BJ (cell line): ENCODE data around the gene PPP4R1. TPM values are rescaled to one million over a fixed set of nuclear protein-coding genes. Genes with fewer than 3 reads are reported as not detected.

ENCODE experiments used
- CTCF ChIA-PET: fragments of 350-600 bp; formaldehyde crosslinking; extraction: SDS; loops from one replicate; lab custom pipeline; 2021; ENCODE audit warnings: antibody characterized with exemption, inconsistent platforms; lab: Yijun Ruan, JAX
- POLR2A ChIA-PET: fragments of 300-600 bp; sonication (Branson Sonifier 250); formaldehyde crosslinking; extraction: SDS; loops from one replicate; lab custom pipeline; 2021; ENCODE audit warnings: antibody characterized with exemption; lab: Charles Lee
- DNase-seq: peaks from one replicate; pipeline ENCODE4 v3.0.0-alpha.2; 2011; ENCODE audit warnings: low read depth
- H3K27me3 ChIP-seq: 2 replicates; pipeline ENCODE4 v1.6.0; 2011; ENCODE audit warnings: low read length; ENCODE audit not compliant: control insufficient read depth, insufficient read depth
- H3K36me3 ChIP-seq: 2 replicates; pipeline ENCODE4 v1.5.1; 2011; ENCODE audit warnings: low read length; ENCODE audit not compliant: control insufficient read depth, insufficient read depth
- H3K4me3 ChIP-seq: 2 replicates; pipeline ENCODE4 v1.5.1; 2011; ENCODE audit warnings: low read depth, mild to moderate bottlenecking, control low read depth, low read length
- polyA plus RNA-seq: library from polyadenylated mRNA; depleted of rRNA; stranded (reverse); fragments of >200 nt; gene quantifications from 2 replicates; pipeline ENCODE4 v1.2.3, GENCODE V29; 2011
- TF ChIP-seq, protein P1 (sequence below): IDR thresholded peaks from 2 replicates; pipeline ENCODE4 v1.5.1; 2011; ENCODE audit warnings: low read depth, mild to moderate bottlenecking, control low read depth, inconsistent platforms, low read length, moderate library complexity; ENCODE audit not compliant: insufficient read depth

PPP4R1 gene
- polyA plus RNA-seq, 1 experiment = 135 TPM

GRCh38 chr18:9552616-9553015, 61.7 kb downstream of the PPP4R1 start:
- Histone ChIP-seq H3K27me3 (no peaks in the 10 kb centered on the region), H3K36me3 (peaks cover 26% of the 10 kb centered on the region), H3K4me3 (no peak overlapping the region)
- CTCF ChIA-PET = interaction anchor here (0.7 to 1.4 kb wide), 4 partner anchors 8 to 438 kb away, joined by 3 to 4 read pairs (median 3); no protein-coding TSS in a partner anchor
- POLR2A ChIA-PET = no interaction called here
- TF ChIP-seq, protein P1, sequence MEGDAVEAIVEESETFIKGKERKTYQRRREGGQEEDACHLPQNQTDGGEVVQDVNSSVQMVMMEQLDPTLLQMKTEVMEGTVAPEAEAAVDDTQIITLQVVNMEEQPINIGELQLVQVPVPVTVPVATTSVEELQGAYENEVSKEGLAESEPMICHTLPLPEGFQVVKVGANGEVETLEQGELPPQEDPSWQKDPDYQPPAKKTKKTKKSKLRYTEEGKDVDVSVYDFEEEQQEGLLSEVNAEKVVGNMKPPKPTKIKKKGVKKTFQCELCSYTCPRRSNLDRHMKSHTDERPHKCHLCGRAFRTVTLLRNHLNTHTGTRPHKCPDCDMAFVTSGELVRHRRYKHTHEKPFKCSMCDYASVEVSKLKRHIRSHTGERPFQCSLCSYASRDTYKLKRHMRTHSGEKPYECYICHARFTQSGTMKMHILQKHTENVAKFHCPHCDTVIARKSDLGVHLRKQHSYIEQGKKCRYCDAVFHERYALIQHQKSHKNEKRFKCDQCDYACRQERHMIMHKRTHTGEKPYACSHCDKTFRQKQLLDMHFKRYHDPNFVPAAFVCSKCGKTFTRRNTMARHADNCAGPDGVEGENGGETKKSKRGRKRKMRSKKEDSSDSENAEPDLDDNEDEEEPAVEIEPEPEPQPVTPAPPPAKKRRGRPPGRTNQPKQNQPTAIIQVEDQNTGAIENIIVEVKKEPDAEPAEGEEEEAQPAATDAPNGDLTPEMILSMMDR = no peak
- DNase-seq = no peak

DNA sequence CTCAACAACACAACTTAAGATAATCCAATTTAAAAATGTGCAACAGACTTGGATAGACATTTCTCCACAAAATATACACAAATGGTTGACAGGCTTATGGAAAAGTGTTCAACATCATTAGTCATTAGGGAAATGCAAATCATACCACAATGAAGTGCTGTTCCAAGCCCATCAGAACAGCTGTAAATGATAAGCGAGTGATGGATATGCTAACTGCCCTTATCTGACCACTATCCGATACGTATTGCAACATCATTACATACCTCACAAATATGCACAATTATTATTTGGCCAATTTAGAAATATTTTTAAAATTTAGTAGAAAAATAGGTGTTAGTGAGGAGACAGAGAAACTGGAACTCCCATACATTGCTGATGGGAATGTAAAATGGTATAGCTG, 62.2 kb downstream of the PPP4R1 start:
- DNase-seq = no peak
- Histone ChIP-seq H3K4me3 (no peak overlapping the region), H3K27me3 (no peaks in the 10 kb centered on the region), H3K36me3 (peaks cover 27% of the 10 kb centered on the region)
- TF ChIP-seq, protein P1 = no peak
- POLR2A ChIA-PET = no interaction called here
- CTCF ChIA-PET = interaction anchor here (0.7 to 1.4 kb wide), 2 partner anchors 11 to 23 kb away, joined by 3 to 4 read pairs; no protein-coding TSS in a partner anchor

GRCh38 chr18:9550429-9550828, 63.9 kb downstream of the PPP4R1 start:
- TF ChIP-seq, protein P1 = no peak
- H3K27me3 ChIP-seq = no peaks in the 10 kb centered on the region
- ChIA-PET POLR2A (no interaction called here), CTCF (interaction anchor here (1.1 kb wide), 2 partner anchors 25 to 477 kb away, joined by 3 read pairs; no protein-coding TSS in a partner anchor)
- H3K4me3 ChIP-seq = no peak overlapping the region
- no peak for DNase-seq
- peaks cover 30% of the 10 kb centered on the region for H3K36me3 ChIP-seq

DNA sequence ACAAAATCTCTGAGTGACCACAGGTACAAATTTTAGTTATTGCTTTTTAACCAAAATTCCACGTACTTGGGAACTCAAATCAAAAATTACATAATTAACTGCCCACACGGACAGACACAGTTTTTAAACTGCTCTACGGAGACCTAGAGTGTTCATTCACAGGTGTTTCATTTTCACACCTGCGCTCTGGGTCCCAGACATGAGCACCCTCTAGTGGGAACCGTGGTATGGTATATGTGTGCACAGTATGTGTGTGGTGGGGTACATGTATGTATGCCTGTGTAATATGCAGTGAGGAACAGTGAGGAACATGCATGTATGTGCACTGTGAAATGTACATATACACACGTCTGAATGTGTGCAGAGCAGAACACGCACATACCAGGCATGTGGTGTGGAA, 65.0 kb downstream of the PPP4R1 start:
- no peak overlapping the region for H3K4me3 ChIP-seq
- CTCF ChIA-PET = no interaction called here
- H3K27me3 ChIP-seq = no peaks in the 10 kb centered on the region
- no peak for DNase-seq
- H3K36me3 ChIP-seq = peaks cover 30% of the 10 kb centered on the region
- TF ChIP-seq, protein P1 = no peak
- POLR2A ChIA-PET = no interaction called here

DNA sequence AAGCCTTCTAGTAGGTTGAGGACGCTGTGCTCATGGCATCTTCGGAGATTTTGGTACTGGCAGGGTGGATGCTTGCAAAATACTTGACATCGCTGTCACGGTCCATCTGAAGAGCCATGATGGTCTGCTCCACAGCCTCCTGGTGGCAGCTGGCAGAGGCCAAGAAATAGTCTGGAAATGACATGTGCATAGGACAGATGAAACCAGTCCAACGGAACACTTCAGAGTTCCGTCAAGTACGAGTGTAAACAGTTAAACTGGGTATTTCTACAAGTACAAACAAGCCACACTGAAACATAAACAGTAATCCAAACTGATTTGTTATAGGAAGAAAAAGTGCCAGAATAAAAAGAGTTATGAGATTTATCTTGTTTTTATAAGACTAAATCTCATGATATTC, 66.6 kb downstream of the PPP4R1 start:
- CTCF ChIA-PET = no interaction called here
- H3K36me3 ChIP-seq = peaks cover 28% of the 10 kb centered on the region

More for the DNA sequence above, 66.6 kb downstream of the PPP4R1 start:
- DNase-seq = no peak
- no peak overlapping the region for H3K4me3 ChIP-seq
- TF ChIP-seq, protein P1 = no peak
- POLR2A ChIA-PET = no interaction called here
- no peaks in the 10 kb centered on the region for H3K27me3 ChIP-seq
